Panc1 (cell line): ENCODE results near the gene MTG1. TPM values are rescaled to one million over a fixed set of nuclear protein-coding genes. Genes with fewer than 3 reads are reported as not detected.
A peak's percentile ranks its signal among the peaks of the same experiment; 100 is the strongest.

Experiments
- ATAC-seq: fragments of 200-7000 bp; cut with Tn5 transposase; 2 replicates; pipeline ENCODE4 v1.9.1; 2020; ENCODE audit warnings: mild to moderate bottlenecking, moderate library complexity
- Bru-seq: library from RNA; stranded (reverse); fragments of 400-500 nt; gene quantifications from one replicate; lab custom pipeline; 2021; lab: Mats Ljungman, UMichigan
- BruChase-seq, 2 experiments: library from RNA; stranded (reverse); fragments of 400-500 nt; gene quantifications; one replicate each; lab custom pipeline; 2021; lab: Mats Ljungman, UMichigan
- BruUV-seq: library from RNA; stranded (reverse); fragments of 400-500 nt; replicated peaks from 2 replicates; lab custom pipeline; 2021; lab: Mats Ljungman, UMichigan
- CTCF ChIA-PET: fragments of 300-600 bp; sonication (Branson Sonifier 250); formaldehyde crosslinking; loops from one replicate; lab custom pipeline; 2022; ENCODE audit warnings: antibody characterized with exemption; lab: Charles Lee
- POLR2A ChIA-PET: fragments of 300-600 bp; sonication (Branson Sonifier 250); formaldehyde crosslinking; loops from one replicate; lab custom pipeline; 2022; ENCODE audit warnings: antibody characterized with exemption; lab: Charles Lee
- DNase-seq: peaks from one replicate; pipeline ENCODE4 v3.0.0-alpha.2; 2010; ENCODE audit warnings: low read depth, low spot score
- H3K27ac ChIP-seq: 2 replicates; pipeline ENCODE4 v1.5.1; 2011; ENCODE audit warnings: mild to moderate bottlenecking, low read length, inconsistent platforms
- H3K27me3 ChIP-seq: fragments of 200-500 bp; sonication (Bioruptor generic); 2 replicates; pipeline ENCODE4 v1.6.0; 2014; ENCODE audit warnings: low read length, inconsistent platforms; ENCODE audit not compliant: control insufficient read depth, insufficient read depth
- H3K36me3 ChIP-seq: fragments of 200-500 bp; sonication (Bioruptor generic); 2 replicates; pipeline ENCODE4 v1.5.1; 2014; ENCODE audit warnings: inconsistent platforms, mild to moderate bottlenecking, low read length, moderate library complexity; ENCODE audit not compliant: control insufficient read depth, insufficient read depth
- H3K4me1 ChIP-seq: 2 replicates; pipeline ENCODE4 v1.5.1; 2011; ENCODE audit warnings: inconsistent platforms, mild to moderate bottlenecking, low read length, moderate library complexity; ENCODE audit not compliant: control insufficient read depth, insufficient read depth
- H3K4me3 ChIP-seq, 2 experiments: 2 replicates each; pipeline ENCODE4 v1.5.1; 2011 to 2012; ENCODE audit warnings: low read depth in 2 of 2, low read length in 2 of 2, mild to moderate bottlenecking in 2 of 2, inconsistent platforms in 1 of 2, moderate library complexity in 1 of 2
- H3K9me3 ChIP-seq: fragments of 200-500 bp; sonication (Bioruptor generic); 2 replicates; pipeline ENCODE4 v1.5.1; 2014; ENCODE audit warnings: low read depth, mild to moderate bottlenecking, inconsistent platforms, low read length, moderate library complexity; ENCODE audit not compliant: control insufficient read depth, insufficient read depth
- POLR2AphosphoS5 ChIP-seq: IDR thresholded peaks from 2 replicates; pipeline ENCODE4 v1.6.1; 2012; ENCODE audit warnings: mild to moderate bottlenecking, low read depth, low read length, moderate library complexity
- SIN3A ChIP-seq: IDR thresholded peaks from 2 replicates; pipeline ENCODE4 v1.6.1; 2012; ENCODE audit warnings: low read depth, mild to moderate bottlenecking, low read length, moderate library complexity, borderline replicate concordance; ENCODE audit not compliant: insufficient read depth
- TCF7L2 ChIP-seq: IDR thresholded peaks from 2 replicates; pipeline ENCODE4 v1.6.1; 2011; ENCODE audit warnings: mild to moderate bottlenecking, low read depth, low read length, inconsistent platforms
- in situ Hi-C: cut with HindIII; loops from 2 replicates; pipeline ENCODE4 v1.10.0; 2016; ENCODE audit warnings: low sequenced_read_pairs, low pct_unique_long_range_greater_than_20kb
- intact Hi-C: fragments of 100-400 bp; cut with micrococcal nuclease; formaldehyde crosslinking; loops from one replicate; pipeline ENCODE4 v1.10.0; 2022; ENCODE audit not compliant: unreplicated experiment
- long read RNA-seq: library from polyadenylated mRNA; unstranded; transcript quantifications from one replicate; pipeline ENCODE4 v2.0.0, GENCODE V29; 2021; ENCODE audit not compliant: unreplicated experiment
- polyA plus RNA-seq: library from polyadenylated mRNA; unstranded; fragments of >200 nt; gene quantifications from one replicate; pipeline ENCODE4 v1.2.1, GENCODE V29; 2012; ENCODE audit warnings: missing spikeins; ENCODE audit not compliant: insufficient read length
- total RNA-seq: library from RNA; stranded (reverse); gene quantifications from one replicate; pipeline ENCODE4 v1.2.1, GENCODE V29; 2021; ENCODE audit not compliant: unreplicated experiment
- TF ChIP-seq, protein P1 (sequence below), 2 experiments: IDR thresholded peaks; 2 replicates each; pipeline ENCODE4 v1.6.1; 2011 to 2012; ENCODE audit warnings: low read depth in 2 of 2, control low read depth in 1 of 2, low read length in 1 of 2, mild to moderate bottlenecking in 1 of 2, moderate library complexity in 1 of 2; ENCODE audit not compliant: insufficient read depth in 1 of 2
- TF ChIP-seq, protein P2 (sequence below): fragments of 450-650 bp; IDR thresholded peaks from 2 replicates; pipeline ENCODE4 v1.5.1; 2017; ENCODE audit warnings: mild to moderate bottlenecking

MTG1 gene, protein sequence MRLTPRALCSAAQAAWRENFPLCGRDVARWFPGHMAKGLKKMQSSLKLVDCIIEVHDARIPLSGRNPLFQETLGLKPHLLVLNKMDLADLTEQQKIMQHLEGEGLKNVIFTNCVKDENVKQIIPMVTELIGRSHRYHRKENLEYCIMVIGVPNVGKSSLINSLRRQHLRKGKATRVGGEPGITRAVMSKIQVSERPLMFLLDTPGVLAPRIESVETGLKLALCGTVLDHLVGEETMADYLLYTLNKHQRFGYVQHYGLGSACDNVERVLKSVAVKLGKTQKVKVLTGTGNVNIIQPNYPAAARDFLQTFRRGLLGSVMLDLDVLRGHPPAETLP
- 96.4 TPM for total RNA-seq
- polyA plus RNA-seq, result 98.2 TPM
- percentile 93 among the genes with signal in this experiment for Bru-seq, nascent RNA
- percentile 98 among the genes with signal in this experiment for BruChase-seq, experiment 1, labeled RNA remaining after a 2-hour chase
- BruChase-seq, experiment 2, labeled RNA remaining after a 6-hour chase, result percentile 98 among the genes with signal in this experiment
- long read RNA-seq, transcript MTG1-201 (11 exons, 1,560 nt), result major isoform, 76 of 146 reads
- long read RNA-seq, transcript MTG1-203 (10 exons, 2,730 nt), result minor isoform, 8 of 146 reads
- long read RNA-seq, transcript MTG1-208 (6 exons, 693 nt), result minor isoform, 20 of 146 reads
- long read RNA-seq, partial matches to known transcripts, result 2 of 146 reads
- long read RNA-seq, other reads (novel, unspliced or antisense), result 38 of 146 reads

GRCh38 chr10:133394064-133394663 is at the start of gene MTG1:
MTG1 (plus strand) TSS chr10:133394157; CDS start chr10:133394221, 64 bp downstream.
- BruUV-seq, result no TSS peak
- intact Hi-C loops, result no loop called here
- Histone ChIP-seq H3K9me3 (no peaks in the 10 kb centered on the region), H3K27ac (peak within 1 kb of the TSS; percentile 99), H3K36me3 (peaks cover 7% of the 10 kb centered on the region), H3K27me3 (no peaks in the 10 kb centered on the region), H3K4me1 (peaks cover 13% of the 10 kb centered on the region), H3K4me3 (peak within 1 kb of the TSS; percentile 88 to 99)
- TF ChIP-seq, protein P1, sequence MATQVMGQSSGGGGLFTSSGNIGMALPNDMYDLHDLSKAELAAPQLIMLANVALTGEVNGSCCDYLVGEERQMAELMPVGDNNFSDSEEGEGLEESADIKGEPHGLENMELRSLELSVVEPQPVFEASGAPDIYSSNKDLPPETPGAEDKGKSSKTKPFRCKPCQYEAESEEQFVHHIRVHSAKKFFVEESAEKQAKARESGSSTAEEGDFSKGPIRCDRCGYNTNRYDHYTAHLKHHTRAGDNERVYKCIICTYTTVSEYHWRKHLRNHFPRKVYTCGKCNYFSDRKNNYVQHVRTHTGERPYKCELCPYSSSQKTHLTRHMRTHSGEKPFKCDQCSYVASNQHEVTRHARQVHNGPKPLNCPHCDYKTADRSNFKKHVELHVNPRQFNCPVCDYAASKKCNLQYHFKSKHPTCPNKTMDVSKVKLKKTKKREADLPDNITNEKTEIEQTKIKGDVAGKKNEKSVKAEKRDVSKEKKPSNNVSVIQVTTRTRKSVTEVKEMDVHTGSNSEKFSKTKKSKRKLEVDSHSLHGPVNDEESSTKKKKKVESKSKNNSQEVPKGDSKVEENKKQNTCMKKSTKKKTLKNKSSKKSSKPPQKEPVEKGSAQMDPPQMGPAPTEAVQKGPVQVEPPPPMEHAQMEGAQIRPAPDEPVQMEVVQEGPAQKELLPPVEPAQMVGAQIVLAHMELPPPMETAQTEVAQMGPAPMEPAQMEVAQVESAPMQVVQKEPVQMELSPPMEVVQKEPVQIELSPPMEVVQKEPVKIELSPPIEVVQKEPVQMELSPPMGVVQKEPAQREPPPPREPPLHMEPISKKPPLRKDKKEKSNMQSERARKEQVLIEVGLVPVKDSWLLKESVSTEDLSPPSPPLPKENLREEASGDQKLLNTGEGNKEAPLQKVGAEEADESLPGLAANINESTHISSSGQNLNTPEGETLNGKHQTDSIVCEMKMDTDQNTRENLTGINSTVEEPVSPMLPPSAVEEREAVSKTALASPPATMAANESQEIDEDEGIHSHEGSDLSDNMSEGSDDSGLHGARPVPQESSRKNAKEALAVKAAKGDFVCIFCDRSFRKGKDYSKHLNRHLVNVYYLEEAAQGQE (IDR thresholded peaks at IDR 0.05; ENCODE audit: insufficient read depth in 1 of 2, low read depth in 2 of 2, low read length in 1 of 2), result peak in 1 of 2 experiments; percentile 69; a peak in 2 of 4 replicates
- TF ChIP-seq POLR2AphosphoS5, result peak; percentile 99
- TF ChIP-seq, protein P2, sequence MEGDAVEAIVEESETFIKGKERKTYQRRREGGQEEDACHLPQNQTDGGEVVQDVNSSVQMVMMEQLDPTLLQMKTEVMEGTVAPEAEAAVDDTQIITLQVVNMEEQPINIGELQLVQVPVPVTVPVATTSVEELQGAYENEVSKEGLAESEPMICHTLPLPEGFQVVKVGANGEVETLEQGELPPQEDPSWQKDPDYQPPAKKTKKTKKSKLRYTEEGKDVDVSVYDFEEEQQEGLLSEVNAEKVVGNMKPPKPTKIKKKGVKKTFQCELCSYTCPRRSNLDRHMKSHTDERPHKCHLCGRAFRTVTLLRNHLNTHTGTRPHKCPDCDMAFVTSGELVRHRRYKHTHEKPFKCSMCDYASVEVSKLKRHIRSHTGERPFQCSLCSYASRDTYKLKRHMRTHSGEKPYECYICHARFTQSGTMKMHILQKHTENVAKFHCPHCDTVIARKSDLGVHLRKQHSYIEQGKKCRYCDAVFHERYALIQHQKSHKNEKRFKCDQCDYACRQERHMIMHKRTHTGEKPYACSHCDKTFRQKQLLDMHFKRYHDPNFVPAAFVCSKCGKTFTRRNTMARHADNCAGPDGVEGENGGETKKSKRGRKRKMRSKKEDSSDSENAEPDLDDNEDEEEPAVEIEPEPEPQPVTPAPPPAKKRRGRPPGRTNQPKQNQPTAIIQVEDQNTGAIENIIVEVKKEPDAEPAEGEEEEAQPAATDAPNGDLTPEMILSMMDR, result no peak
- TF ChIP-seq SIN3A, result peak; percentile 84; the same call in 1 of the 2 replicates
- ATAC-seq (peak; percentile 99), DNase-seq (peak; percentile 54)
- ChIA-PET POLR2A (no interaction called here), CTCF (interaction anchor here (0.6 to 1.3 kb wide), 2 partner anchors 65 to 1091 kb away, joined by 3 read pairs; no protein-coding TSS in a partner anchor)
- in situ Hi-C loops, result no loop called here

DNA sequence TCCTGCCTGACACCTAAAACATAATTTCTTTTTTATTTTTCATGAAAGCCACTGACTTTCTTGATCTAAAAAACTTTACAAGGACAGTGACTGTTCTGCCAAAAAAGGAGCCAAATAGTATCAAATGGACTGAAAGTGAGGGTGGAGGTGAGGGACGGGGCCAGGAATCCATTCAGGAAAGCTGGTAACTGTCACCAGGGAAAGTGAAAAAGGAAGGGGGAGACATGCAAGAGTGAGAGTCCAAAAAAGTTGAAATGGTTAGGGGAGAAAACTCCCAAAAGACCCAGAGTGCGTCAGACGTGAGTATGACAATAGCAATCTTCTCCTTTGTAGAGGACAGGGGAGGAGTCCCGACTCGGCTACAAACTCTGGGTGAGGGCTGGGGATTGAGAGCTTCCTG is 49.7 kb upstream of the MTG1 start:
- Histone ChIP-seq H3K27ac (no peak overlapping the region), H3K4me1 (0 out of 2 replicates have a peak, but pooled peaks cover 4% of the 10 kb centered on the region), H3K36me3 (no peaks in the 10 kb centered on the region), H3K4me3 (no peak overlapping the region), H3K9me3 (no peaks in the 10 kb centered on the region), H3K27me3 (no peaks in the 10 kb centered on the region)
- TF ChIP-seq SIN3A, result no peak
- no peak for TF ChIP-seq POLR2AphosphoS5
- TF ChIP-seq TCF7L2, result no peak
- TF ChIP-seq, protein P2, result no peak
- TF ChIP-seq, protein P1 (IDR thresholded peaks at IDR 0.05; ENCODE audit: insufficient read depth in 1 of 2, low read depth in 2 of 2, low read length in 1 of 2), result no peak
- in situ Hi-C loops, result no loop called here
- no peak for ATAC-seq
- ChIA-PET CTCF (no interaction called here), POLR2A (no interaction called here)
- BruUV-seq, result no TSS peak
- no peak for DNase-seq
- intact Hi-C loops, result no loop called here
